PC-9 (cell line): ENCODE measurements around the gene COP1. TPM values are rescaled to one million over a fixed set of nuclear protein-coding genes. Genes with fewer than 3 reads are reported as not detected.

Experiments
- BruUV-seq: library from RNA; stranded (reverse); fragments of 400-500 nt; replicated peaks from 2 replicates; lab custom pipeline; 2021; lab: Mats Ljungman, UMichigan
- CTCF ChIA-PET: fragments of 300-600 bp; sonication (Branson Sonifier 250); formaldehyde crosslinking; loops from one replicate; lab custom pipeline; 2022; ENCODE audit warnings: antibody characterized with exemption; lab: Charles Lee
- POLR2A ChIA-PET: fragments of 300-600 bp; sonication (Branson Sonifier 250); formaldehyde crosslinking; loops from one replicate; lab custom pipeline; 2022; ENCODE audit warnings: antibody characterized with exemption; ENCODE audit not compliant: unreplicated experiment; lab: Charles Lee
- DNase-seq, 2 experiments: peaks; one replicate each; pipeline versions ENCODE4 v3.0.0 to v3.0.0-alpha.2; 2015 to 2022; ENCODE audit warnings: mixed read lengths in 1 of 2
- H2AFZ ChIP-seq: fragments of 200-600 bp; sonication (generic); 2 replicates; pipeline ENCODE4 v1.8.1; 2017; ENCODE audit warnings: antibody characterized with exemption
- H3F3A ChIP-seq: fragments of 200-600 bp; sonication (generic); 2 replicates; pipeline ENCODE4 v1.8.1; 2017; ENCODE audit warnings: antibody characterized with exemption, mild to moderate bottlenecking, low read depth; ENCODE audit not compliant: insufficient read depth
- H3K27ac ChIP-seq: fragments of 200-600 bp; sonication (generic); 2 replicates; pipeline ENCODE4 v1.6.1; 2016; ENCODE audit warnings: mixed run types
- H3K27me3 ChIP-seq: fragments of 200-600 bp; sonication (generic); 2 replicates; pipeline ENCODE4 v1.6.1; 2016; ENCODE audit warnings: low read depth, mixed run types; ENCODE audit not compliant: insufficient read depth
- H3K36me3 ChIP-seq: fragments of 200-600 bp; sonication (generic); 2 replicates; pipeline ENCODE4 v1.6.1; 2016; ENCODE audit warnings: low read depth, mixed run types
- H3K4me1 ChIP-seq: fragments of 200-600 bp; sonication (generic); replicated peaks from 2 replicates; pipeline ENCODE4 v1.6.1; 2016; ENCODE audit warnings: mixed run types; ENCODE audit not compliant: insufficient read depth
- H3K4me2 ChIP-seq: fragments of 200-600 bp; sonication (generic); 2 replicates; pipeline ENCODE4 v1.6.1; 2017; ENCODE audit warnings: mixed run types
- H3K4me3 ChIP-seq: fragments of 200-600 bp; sonication (generic); 2 replicates; pipeline ENCODE4 v1.6.1; 2016; ENCODE audit warnings: mixed run types
- H3K79me2 ChIP-seq: fragments of 200-600 bp; sonication (generic); 2 replicates; pipeline ENCODE4 v1.6.1; 2017; ENCODE audit warnings: low read depth, mixed run types
- H3K9me2 ChIP-seq: fragments of 200-600 bp; sonication (generic); 2 replicates; pipeline ENCODE4 v1.8.1; 2017; ENCODE audit warnings: mild to moderate bottlenecking; ENCODE audit not compliant: insufficient read depth
- H3K9me3 ChIP-seq: fragments of 200-600 bp; sonication (generic); 2 replicates; pipeline ENCODE4 v1.8.1; 2016; ENCODE audit warnings: low read depth; ENCODE audit not compliant: insufficient read depth
- H4K20me1 ChIP-seq: fragments of 200-600 bp; sonication (generic); 2 replicates; pipeline ENCODE4 v1.8.1; 2017; ENCODE audit not compliant: insufficient read depth
- CTCF ChIP-seq: fragments of 200-600 bp; sonication (generic); conservative IDR thresholded peaks from 2 replicates; pipeline ENCODE4 v1.6.1; 2017; ENCODE audit warnings: mixed run types, antibody characterized with exemption, mild to moderate bottlenecking, moderate library complexity
- EZH2 ChIP-seq: fragments of 200-600 bp; sonication (generic); IDR thresholded peaks from 2 replicates; pipeline ENCODE4 v1.8.0; 2017; ENCODE audit warnings: antibody characterized with exemption, low read depth
- intact Hi-C: fragments of 100-400 bp; cut with micrococcal nuclease; formaldehyde crosslinking; loops from one replicate; pipeline ENCODE4 v1.10.0; 2022; ENCODE audit not compliant: unreplicated experiment
- total RNA-seq: library from RNA; stranded (reverse); gene quantifications from 2 replicates; pipeline ENCODE4 v1.2.3, GENCODE V29; 2021

COP1 gene
- total RNA-seq, 1 experiment from 2014 or later: 38.0 TPM

GRCh38 chr1:176196728-176197127 lies 10.4 kb downstream of the COP1 start:
- POLR2A ChIA-PET: no interaction called here
- Histone ChIP-seq H3K9me3 (no peaks in the 10 kb centered on the region), H3K9me2 (0 out of 2 replicates have a peak, but pooled peaks cover 3% of the 10 kb centered on the region), H3K4me1 (no peaks in the 10 kb centered on the region), H3K27me3 (no peaks in the 10 kb centered on the region), H3K36me3 (no peaks in the 10 kb centered on the region), H3F3A (no peaks in the 10 kb centered on the region), H3K27ac (no peak overlapping the region), H4K20me1 (peaks cover 52% of the 10 kb centered on the region), H3K4me3 (no peak overlapping the region), H3K79me2 (peaks cover 100% of the 10 kb centered on the region), H3K4me2 (no peak overlapping the region), H2AFZ (no peak overlapping the region)
- TF ChIP-seq CTCF (no peak), EZH2 (no peak)
- no TSS peak for BruUV-seq
- no peak for DNase-seq
- CTCF ChIA-PET: interaction anchor here (1.0 kb wide), 1 partner anchor 11 kb away, joined by 3 read pairs; no protein-coding TSS in a partner anchor
- intact Hi-C loops: no loop called here

DNA sequence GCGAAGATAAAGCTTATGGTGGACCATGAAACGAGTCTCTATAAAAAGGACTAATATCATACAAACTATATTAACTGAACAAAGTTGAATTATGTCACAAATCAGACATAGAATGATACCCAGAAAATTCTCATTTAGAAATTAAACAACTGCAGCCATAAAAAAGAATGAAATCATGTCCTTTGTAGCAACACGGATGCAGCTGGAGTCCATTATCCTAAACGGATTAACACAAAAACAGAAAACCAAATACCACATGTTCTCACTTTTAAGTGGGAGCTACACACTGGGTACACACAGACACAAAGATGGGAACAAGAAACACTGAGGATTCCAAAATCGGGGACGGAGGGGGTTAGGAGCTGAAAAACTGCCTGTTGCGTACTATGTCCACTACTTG lies 11.5 kb downstream of the COP1 start:
- no peak overlapping the region for H3K4me2 ChIP-seq
- CTCF ChIA-PET: interaction anchor here (1.0 kb wide), 1 partner anchor 12 kb away, joined by 3 read pairs; no protein-coding TSS in a partner anchor

GRCh38 chr1:176193663-176194062 lies 13.4 kb downstream of the COP1 start:
- Histone ChIP-seq H3K27ac (no peak overlapping the region), H3K4me1 (no peaks in the 10 kb centered on the region), H3K9me3 (no peaks in the 10 kb centered on the region), H4K20me1 (peaks cover 51% of the 10 kb centered on the region), H3K9me2 (0 out of 2 replicates have a peak, but pooled peaks cover 3% of the 10 kb centered on the region), H3K4me3 (no peak overlapping the region), H2AFZ (no peak overlapping the region), H3K36me3 (no peaks in the 10 kb centered on the region), H3F3A (no peaks in the 10 kb centered on the region), H3K79me2 (peaks cover 100% of the 10 kb centered on the region), H3K27me3 (no peaks in the 10 kb centered on the region), H3K4me2 (no peak overlapping the region)
- TF ChIP-seq CTCF (no peak), EZH2 (no peak)
- no peak for DNase-seq
- ChIA-PET CTCF (no interaction called here), POLR2A (no interaction called here)
- BruUV-seq: no TSS peak
- intact Hi-C loops: no loop called here

More for the DNA sequence above, 11.5 kb downstream of the COP1 start:
- BruUV-seq: no TSS peak
- Histone ChIP-seq H3K9me3 (no peaks in the 10 kb centered on the region), H3K79me2 (peaks cover 100% of the 10 kb centered on the region), H4K20me1 (peaks cover 53% of the 10 kb centered on the region), H3K27ac (no peak overlapping the region), H3K4me1 (no peaks in the 10 kb centered on the region), H3K36me3 (no peaks in the 10 kb centered on the region), H3K27me3 (no peaks in the 10 kb centered on the region), H2AFZ (no peak overlapping the region), H3F3A (no peaks in the 10 kb centered on the region), H3K4me3 (no peak overlapping the region), H3K9me2 (0 out of 2 replicates have a peak, but pooled peaks cover 3% of the 10 kb centered on the region)
- DNase-seq: no peak
- POLR2A ChIA-PET: no interaction called here
- intact Hi-C loops: no loop called here
- TF ChIP-seq CTCF (no peak), EZH2 (no peak)
